Activated naive CD8-positive, alpha-beta T cell treated with anti-CD3 and anti-CD28 coated beads for 36 hours (primary cell): ENCODE data around the gene RABAC1. TPM values are rescaled to one million over a fixed set of nuclear protein-coding genes. Genes with fewer than 3 reads are reported as not detected.

Experiments used
- DNase-seq: peaks from one replicate; pipeline ENCODE4 v3.0.0; 2021
- H3K27ac Mint-ChIP-seq: one replicate; pipeline ENCODE4 v1.8.0; 2022; ENCODE audit warnings: mild to moderate bottlenecking, moderate library complexity, mixed read lengths
- H3K27me3 Mint-ChIP-seq: one replicate; pipeline ENCODE4 v1.8.0; 2022; ENCODE audit warnings: mild to moderate bottlenecking, mixed read lengths
- H3K36me3 Mint-ChIP-seq: one replicate; pipeline ENCODE4 v1.8.0; 2021; ENCODE audit warnings: mild to moderate bottlenecking, mixed read lengths
- H3K4me1 Mint-ChIP-seq: one replicate; pipeline ENCODE4 v1.8.0; 2021; ENCODE audit warnings: mixed read lengths
- H3K4me3 Mint-ChIP-seq: one replicate; pipeline ENCODE4 v1.8.0; 2022; ENCODE audit warnings: mild to moderate bottlenecking, moderate library complexity, mixed read lengths
- H3K9me3 Mint-ChIP-seq: one replicate; pipeline ENCODE4 v1.8.0; 2022; ENCODE audit warnings: mixed read lengths
- total RNA-seq, 2 experiments: library from RNA; stranded (reverse); gene quantifications; one replicate each; pipeline ENCODE4 v1.2.3, GENCODE V29; 2021

RABAC1 gene
- total RNA-seq, 2 experiments from 2014 or later = 46.9 to 50.7 TPM

DNA sequence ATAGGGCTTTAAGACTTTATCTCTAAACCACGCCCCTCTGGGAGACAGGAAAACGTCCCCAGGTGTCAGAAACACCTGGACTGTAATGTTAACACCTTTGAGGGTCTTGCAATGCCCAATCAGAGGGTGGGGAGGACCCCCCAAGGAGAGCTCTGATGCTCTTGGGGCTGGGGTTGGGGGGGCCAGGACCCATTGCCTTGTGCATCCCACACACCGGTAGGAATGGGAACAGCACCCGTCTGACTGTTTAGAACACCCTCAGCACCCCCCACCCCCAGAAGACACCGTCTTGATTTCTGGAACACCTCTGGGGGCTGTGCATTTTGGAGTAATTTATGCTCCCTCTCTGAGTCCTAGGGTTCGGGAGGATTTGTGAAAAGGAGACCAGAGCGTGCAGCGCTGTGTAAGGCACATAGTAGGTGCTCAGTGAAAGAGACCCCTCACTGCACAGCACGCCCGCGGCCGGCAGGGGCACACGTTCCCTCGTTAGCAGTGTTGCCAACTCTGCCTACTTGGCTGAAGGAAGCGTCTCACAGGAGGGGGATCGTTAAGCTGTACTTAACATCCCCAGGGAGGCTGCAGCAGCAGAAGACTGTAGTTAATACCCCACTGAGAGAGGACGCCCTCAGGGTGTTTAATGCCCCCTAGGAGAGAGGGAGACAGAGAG is 28.1 kb downstream of the RABAC1 start:
- peaks cover 2% of the 10 kb centered on the region for H3K36me3 Mint-ChIP-seq
- H3K4me1 Mint-ChIP-seq = peaks cover 39% of the 10 kb centered on the region
- no peak overlapping the region for H3K4me3 Mint-ChIP-seq
- no peak for DNase-seq
- no peak overlapping the region for H3K27ac Mint-ChIP-seq
- no peaks in the 10 kb centered on the region for H3K9me3 Mint-ChIP-seq
- H3K27me3 Mint-ChIP-seq = no peaks in the 10 kb centered on the region

DNA sequence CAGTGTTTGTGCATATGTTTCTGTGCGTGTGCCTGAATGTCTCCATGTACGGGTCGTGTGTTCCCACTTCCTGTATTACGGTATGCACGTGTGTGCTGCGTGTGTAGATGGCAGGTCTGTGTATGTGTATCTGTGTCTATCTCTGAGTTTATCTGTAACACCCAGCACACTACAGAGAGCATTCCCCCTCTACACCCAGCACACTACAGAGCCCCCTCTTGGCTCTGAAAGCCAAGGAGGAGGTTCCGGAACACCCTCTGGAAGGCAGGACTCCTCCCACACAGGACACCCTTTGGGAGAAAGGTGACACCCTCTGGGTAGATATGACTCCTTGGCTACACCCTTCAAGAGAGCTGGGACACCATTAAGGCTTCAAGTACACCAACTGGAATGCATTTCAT is 28.8 kb downstream of the RABAC1 start:
- H3K27ac Mint-ChIP-seq = no peak overlapping the region
- H3K9me3 Mint-ChIP-seq = no peaks in the 10 kb centered on the region
- H3K27me3 Mint-ChIP-seq = no peaks in the 10 kb centered on the region
- peaks cover 36% of the 10 kb centered on the region for H3K4me1 Mint-ChIP-seq
- peaks cover 2% of the 10 kb centered on the region for H3K36me3 Mint-ChIP-seq
- H3K4me3 Mint-ChIP-seq = no peak overlapping the region
- no peak for DNase-seq

DNA sequence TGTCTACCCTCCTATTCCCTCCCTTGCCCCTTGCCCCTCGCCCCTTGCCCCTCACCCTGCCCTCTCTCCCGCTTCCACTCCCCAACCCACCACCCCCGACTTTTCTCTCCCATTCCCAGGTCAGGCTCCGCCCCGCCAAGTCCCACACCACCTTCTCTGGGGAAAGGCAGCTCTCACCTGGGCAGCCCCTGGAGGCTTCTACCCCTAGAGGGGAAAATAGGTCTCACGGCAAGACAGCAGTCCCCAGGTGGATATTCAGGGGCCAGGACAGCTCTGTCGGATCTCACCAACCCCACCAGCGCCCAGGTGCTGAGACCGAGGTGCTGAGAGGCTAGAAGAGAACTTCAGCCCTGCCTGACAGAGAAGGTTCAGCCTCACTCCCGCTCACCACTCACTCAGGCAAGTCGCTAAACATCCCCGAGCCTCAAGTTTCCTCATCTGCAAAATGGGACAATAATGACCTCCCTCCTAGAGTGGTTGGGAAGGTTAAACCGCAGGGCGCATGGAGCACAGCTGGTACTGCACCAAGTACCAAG is 29.5 kb downstream of the RABAC1 start:
- Mint-ChIP-seq H3K27me3 (no peaks in the 10 kb centered on the region), H3K27ac (no peak overlapping the region), H3K4me3 (peak overlapping the region; percentile 68), H3K9me3 (no peaks in the 10 kb centered on the region), H3K36me3 (peaks cover 2% of the 10 kb centered on the region), H3K4me1 (peaks cover 30% of the 10 kb centered on the region)
- DNase-seq = no peak

DNA sequence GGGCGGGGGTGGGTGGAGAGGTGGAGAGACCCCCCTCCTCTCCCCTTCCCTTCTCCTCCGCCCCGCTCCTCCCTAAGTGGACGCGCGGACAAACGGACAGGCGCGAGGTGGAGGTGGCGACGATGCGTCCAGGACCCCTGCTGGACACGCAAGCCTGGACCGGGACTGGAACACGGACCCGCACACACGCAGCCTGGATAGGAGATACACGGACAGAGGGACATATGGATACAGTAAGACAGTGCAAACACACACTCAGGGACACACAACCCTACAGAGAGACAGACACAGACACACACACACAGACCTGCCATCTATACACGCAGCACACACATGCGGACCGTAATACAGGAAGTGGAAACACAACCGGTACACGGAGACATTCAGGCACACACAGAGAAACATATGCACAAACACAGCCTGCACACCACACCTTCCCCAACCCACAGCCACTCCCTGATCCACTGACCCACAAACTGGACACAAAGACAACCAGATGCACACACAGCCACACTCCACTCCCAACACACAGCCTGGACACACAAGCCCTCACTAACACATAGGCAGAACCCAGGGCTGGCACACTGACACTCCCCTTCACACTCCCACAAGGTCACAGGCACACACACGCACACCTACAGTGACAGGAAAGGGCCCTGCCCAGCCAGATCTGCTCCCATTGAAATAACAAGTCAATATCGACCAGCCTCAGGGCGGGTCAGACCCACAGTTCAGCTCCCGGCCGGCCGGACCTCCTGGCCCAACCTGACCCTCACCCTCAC is 30.2 kb downstream of the RABAC1 start:
- no peaks in the 10 kb centered on the region for H3K27me3 Mint-ChIP-seq
- peaks cover 2% of the 10 kb centered on the region for H3K36me3 Mint-ChIP-seq
- H3K9me3 Mint-ChIP-seq = no peaks in the 10 kb centered on the region
- peaks cover 25% of the 10 kb centered on the region for H3K4me1 Mint-ChIP-seq
- peak overlapping the region; percentile 50 for H3K27ac Mint-ChIP-seq
- DNase-seq = no peak
- H3K4me3 Mint-ChIP-seq = peak overlapping the region; percentile 68

DNA sequence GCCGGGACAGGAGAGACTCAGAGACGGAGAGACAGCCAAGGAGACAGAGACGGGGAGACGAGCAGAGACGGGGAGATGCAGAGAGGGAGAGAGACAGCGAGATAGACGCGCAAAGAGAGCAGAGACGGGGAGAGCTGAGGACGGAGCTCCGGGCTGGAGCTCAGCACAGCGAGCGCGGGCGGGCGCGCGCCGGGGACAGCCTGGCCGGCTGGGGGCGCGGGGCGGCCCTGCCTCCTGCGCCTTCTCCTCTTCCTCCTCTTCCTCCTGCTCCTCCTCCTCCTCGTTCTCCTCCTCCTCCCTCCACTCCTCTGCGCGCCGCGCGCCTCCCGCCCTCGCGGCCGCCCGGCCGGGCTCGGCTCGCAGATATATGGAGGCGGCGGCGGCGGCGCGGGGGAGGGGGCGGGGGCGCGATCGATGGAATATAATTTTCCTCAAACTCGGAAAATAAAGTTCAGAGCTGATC is 30.9 kb downstream of the RABAC1 start, which contains the start of gene ERFL:
Gene ERFL, minus strand, starts transcription at position 229 of the 463 bp plus-strand sequence. CDS start 15,530 bp downstream, outside the sequence.
- H3K36me3 Mint-ChIP-seq = peaks cover 3% of the 10 kb centered on the region
- H3K9me3 Mint-ChIP-seq = no peaks in the 10 kb centered on the region
- peak within 1 kb of the TSS; percentile 78 for H3K4me3 Mint-ChIP-seq
- H3K4me1 Mint-ChIP-seq = peaks cover 22% of the 10 kb centered on the region
- H3K27me3 Mint-ChIP-seq = no peaks in the 10 kb centered on the region
- DNase-seq = peak; percentile 44
- H3K27ac Mint-ChIP-seq = peak within 1 kb of the TSS; percentile 50

DNA sequence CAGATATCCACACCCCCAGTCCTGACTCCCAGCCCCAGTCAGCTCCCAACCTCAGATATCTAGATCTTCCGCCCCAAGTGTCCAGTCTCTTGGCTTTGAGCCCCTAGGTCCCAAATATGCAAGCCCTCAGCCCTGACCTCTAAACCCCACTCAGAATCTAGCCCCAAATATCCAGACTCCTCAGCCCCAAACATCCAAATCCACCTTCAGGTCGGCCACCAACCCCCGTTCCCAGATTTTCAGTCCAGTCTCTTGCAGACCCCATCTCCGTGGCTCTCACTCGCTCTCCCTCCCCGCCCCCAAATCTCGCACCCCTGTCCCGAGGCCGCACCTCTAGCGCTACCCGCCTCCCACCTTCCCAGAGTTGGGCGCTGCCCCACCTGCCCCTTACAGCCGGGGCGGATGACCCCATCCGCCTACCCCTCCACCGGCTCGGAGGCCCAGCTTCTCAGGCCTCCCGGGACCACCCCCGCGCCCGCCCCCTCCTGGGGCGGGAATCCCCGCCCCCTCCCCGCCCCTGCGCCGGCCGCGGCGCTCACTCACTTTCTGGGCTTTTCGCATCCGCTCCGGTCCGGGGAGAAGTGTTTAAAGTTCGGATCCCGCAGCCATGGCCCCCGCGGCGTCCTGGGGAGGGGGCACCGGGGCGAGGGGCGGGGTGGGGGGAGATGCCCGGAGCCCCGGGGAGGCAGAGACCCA is 31.5 kb downstream of the RABAC1 start:
- no peaks in the 10 kb centered on the region for H3K9me3 Mint-ChIP-seq
- no peaks in the 10 kb centered on the region for H3K27me3 Mint-ChIP-seq
- peak overlapping the region; percentile 78 for H3K4me3 Mint-ChIP-seq
- no peak for DNase-seq
- peaks cover 3% of the 10 kb centered on the region for H3K36me3 Mint-ChIP-seq
- H3K4me1 Mint-ChIP-seq = peaks cover 25% of the 10 kb centered on the region
- H3K27ac Mint-ChIP-seq = no peak overlapping the region

DNA sequence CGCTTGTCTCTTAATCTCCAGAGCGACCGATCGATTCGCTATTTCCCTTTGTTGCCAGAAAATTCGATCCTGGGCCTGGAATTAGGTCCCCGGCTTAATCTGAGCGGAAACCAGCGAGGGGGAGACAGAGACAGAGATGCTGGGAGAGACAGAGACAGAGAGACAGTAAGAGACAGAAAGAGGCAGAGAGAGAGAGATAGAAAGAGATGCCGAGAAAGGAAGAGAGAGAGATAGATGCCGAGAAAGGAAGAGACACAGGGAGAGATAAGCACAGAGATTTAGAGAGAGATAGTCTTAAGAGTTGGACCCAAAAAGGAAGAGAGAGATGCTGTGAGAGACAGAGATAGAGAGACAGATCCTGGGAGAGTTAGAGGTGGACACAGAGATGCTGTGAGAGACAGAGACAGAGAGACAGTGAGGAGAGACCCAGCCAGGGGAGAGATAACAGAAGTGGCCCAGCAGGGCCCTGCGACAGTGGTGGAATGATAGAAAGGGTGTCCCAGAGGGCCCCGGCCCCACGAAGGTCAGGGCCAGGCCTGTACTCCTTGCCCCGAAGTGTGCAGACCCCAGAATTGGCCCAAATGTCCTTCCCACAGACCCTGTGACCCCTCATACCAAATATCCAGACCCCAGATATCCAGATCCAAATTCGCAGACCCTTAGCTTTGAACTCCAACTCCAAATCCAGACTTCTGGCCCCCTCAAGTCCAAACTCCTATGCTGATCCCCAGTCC is 32.2 kb downstream of the RABAC1 start:
- Mint-ChIP-seq H3K9me3 (no peaks in the 10 kb centered on the region), H3K4me3 (no peak overlapping the region), H3K27ac (no peak overlapping the region), H3K4me1 (peaks cover 30% of the 10 kb centered on the region), H3K27me3 (peaks cover 5% of the 10 kb centered on the region), H3K36me3 (peaks cover 3% of the 10 kb centered on the region)
- no peak for DNase-seq

DNA sequence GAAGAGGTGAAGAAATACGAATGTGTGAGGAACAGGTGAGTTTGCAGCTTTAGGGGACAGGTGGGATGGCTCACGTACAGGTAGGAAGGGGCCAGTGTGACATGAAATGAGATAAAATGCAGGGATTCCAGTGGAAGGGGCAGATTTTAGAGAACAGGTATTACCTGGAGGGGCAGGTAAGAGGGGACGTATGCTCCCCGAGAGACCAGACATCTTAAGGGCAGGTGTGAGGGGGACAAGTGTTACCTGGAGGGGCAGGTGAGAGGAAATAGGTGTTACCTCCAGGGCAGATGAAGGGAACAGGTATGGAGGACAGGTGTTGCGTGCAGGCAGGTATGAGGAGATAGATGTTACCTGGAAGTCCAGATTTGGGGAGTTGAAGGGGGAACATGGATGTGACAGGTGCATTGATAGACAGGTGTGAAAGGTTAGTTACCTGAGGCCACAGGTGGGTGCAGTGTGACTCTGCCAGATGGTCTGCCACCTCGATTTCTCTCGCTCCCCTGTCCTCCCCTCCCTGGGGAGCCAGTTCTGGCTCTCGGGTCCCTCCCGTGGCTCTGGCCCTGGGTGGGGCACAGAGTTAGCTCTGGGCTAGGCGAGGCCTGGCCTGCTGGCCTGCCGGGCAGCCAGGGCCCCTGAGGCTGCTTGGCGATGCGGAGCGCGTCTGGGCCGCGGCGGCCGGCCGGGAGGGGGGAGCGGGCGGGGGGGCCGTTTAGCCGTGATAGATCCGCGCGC is 32.9 kb downstream of the RABAC1 start:
- Mint-ChIP-seq H3K4me3 (no peak overlapping the region), H3K36me3 (peaks cover 3% of the 10 kb centered on the region)

DNA sequence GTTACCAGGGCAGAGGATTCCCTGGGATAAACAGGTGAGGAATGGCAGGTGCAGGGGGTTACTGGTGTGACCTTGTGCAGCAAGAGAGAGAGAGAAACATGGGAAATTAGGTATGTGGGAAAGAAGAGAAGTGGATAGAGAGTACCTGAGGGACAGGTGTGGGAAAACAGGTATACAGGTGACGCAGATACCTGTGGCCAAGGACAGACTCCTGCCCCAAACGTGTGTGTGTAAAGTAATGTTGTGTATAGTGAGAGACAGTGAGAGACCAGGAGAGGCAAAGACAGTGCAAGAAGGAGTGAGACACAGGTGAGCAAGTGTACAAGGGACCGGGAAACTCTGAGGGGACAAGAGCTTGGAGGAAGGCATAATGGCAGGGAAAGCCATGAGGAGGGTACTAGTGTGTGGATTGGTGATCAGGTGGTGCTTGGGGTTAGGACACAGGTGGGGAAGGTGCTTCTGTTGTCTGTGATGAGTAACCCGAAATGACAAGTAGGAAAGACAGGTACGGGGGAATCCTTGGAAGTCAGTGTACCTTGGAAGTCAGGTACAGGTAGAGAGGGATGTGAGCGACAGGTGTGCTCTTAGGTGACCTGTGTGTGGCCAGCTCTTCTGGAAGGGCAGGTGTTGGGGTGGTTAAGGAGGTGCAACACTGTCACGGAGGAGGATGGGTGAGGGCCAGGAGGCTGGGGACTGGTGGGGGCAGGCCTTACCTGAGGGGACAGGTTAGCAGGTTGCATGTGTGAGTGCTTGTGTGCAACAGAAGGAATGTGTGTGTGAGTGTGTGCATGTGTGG is 33.7 kb downstream of the RABAC1 start:
- Mint-ChIP-seq H3K27me3 (peaks cover 9% of the 10 kb centered on the region), H3K4me1 (peaks cover 27% of the 10 kb centered on the region), H3K4me3 (no peak overlapping the region), H3K9me3 (no peaks in the 10 kb centered on the region), H3K36me3 (peaks cover 3% of the 10 kb centered on the region), H3K27ac (no peak overlapping the region)
- no peak for DNase-seq

More for the DNA sequence above, 32.9 kb downstream of the RABAC1 start:
- Mint-ChIP-seq H3K4me1 (peaks cover 31% of the 10 kb centered on the region), H3K27ac (no peak overlapping the region), H3K9me3 (no peaks in the 10 kb centered on the region), H3K27me3 (peaks cover 8% of the 10 kb centered on the region)
- DNase-seq = no peak

DNA sequence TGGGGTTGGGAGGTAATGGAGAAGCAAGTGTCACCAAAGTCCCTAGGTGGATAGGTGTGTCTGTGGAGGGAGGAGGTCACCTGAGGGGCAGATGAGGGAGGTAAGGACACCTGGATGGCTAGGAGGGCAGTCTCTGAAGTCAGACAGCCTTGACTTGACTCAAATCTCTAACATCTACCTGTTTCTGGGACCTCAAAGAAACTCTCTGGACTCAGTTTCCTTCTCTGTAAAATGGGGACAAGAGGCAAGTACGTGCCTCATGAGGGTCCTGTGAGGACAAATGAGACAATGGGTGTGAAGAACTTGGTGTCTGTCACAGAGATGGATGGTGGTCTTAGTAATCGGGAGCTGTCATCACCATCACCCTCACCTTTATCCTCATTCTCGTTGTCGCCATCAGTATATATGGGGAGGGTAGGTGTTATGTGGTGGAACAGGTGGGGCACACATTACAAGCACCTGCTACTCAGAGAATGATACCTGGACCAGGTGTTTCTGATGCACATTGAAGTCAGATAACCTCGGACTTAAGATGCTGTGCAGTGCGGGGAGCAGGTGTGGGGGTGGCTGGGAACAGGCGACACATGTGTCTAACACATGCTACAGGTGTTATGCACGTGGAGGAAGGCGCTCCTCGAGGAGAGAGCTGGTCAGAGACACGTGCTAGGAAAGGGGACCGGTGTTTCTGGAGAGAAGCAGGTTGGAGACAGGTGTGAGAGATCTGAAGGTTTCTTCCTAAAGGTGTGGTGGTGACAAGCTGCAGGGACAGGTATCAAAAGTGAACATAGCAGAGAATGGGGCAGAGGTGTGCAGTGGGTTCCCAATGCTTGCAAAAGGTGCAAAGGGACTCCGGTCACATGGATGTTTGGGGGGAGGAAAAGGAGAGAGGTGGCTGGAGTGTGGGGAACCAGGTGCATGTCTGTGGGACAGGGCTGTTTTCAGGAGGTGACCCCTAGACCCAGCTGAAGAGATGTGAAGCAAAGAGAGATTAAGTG is 34.7 kb downstream of the RABAC1 start:
- Mint-ChIP-seq H3K27me3 (peaks cover 9% of the 10 kb centered on the region), H3K4me1 (peaks cover 21% of the 10 kb centered on the region), H3K27ac (no peak overlapping the region), H3K4me3 (no peak overlapping the region), H3K36me3 (peaks cover 2% of the 10 kb centered on the region), H3K9me3 (no peaks in the 10 kb centered on the region)
- DNase-seq = no peak

DNA sequence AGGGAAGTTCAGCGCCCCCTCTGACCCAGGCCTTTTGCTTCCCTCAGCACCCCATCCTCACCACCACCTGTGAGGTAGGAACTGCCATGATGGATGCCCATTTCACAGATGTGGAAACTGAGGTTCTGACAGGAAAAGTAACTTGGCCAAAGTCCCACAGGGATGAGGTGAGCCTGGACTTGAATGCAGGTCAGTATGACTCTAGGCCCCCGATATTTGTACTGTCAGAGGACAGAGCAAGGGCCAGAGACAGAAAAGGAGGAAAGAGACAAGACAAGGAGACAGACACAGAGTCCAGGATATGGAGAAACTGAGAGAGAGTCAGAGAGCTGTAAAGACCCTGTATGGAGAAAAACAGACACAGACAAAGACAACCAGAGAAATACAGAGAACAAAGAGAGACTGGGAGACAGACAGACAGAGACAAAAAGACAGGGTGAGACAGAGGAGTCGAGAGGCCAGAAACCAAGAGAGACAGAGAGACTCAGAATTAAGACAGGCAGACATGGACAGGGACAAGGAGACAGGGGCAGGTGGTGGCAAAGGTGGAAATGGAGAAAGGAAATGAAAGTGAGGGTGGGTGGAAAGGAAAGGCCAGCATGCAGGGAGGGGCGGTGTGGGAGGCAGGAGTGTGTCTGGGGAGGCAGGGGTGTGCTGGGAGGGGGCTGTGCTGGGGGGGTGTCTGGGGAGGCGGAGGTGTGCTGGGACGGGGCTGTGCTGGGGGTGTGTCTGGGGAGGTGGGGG is 35.9 kb downstream of the RABAC1 start:
- Mint-ChIP-seq H3K27ac (no peak overlapping the region), H3K9me3 (no peaks in the 10 kb centered on the region), H3K36me3 (peaks cover 2% of the 10 kb centered on the region), H3K27me3 (peaks cover 9% of the 10 kb centered on the region), H3K4me1 (peaks cover 14% of the 10 kb centered on the region), H3K4me3 (no peak overlapping the region)
- no peak for DNase-seq

DNA sequence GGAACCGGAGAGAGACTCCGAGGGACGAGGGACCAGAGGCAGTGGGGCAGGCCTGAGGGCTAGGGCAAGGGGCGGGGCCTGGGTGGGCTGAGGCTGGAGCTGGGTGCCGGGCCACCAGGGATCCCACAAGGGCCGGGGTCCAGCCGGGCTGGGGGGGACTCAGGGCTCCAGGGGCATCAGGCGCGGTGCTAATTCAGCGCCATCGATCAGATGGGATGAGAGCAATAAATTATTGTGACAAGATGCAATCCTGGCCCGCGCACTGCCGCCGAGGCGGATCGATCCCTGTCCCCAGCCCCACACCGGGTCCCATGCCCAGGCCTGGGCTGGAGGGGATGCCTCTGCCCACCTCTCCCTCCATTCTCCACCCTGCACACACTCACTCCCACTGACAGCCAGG is 36.5 kb downstream of the RABAC1 start:
- H3K27me3 Mint-ChIP-seq = peaks cover 9% of the 10 kb centered on the region
- no peak for DNase-seq
- H3K9me3 Mint-ChIP-seq = no peaks in the 10 kb centered on the region
- peaks cover 2% of the 10 kb centered on the region for H3K36me3 Mint-ChIP-seq
- H3K27ac Mint-ChIP-seq = no peak overlapping the region
- H3K4me1 Mint-ChIP-seq = peaks cover 14% of the 10 kb centered on the region
- no peak overlapping the region for H3K4me3 Mint-ChIP-seq
